Activated CD8-positive, alpha-beta memory T cell treated with anti-CD3 and anti-CD28 coated beads for 24 hours (primary cell): ENCODE measurements around the gene MAPKBP1.

ENCODE experiments used
- DNase-seq: peaks from one replicate; pipeline ENCODE4 v3.0.0-alpha.2; 2020

MAPKBP1 gene

GRCh38 chr15:41806291-41807181 lies 32.3 kb downstream of the MAPKBP1 start:
- DNase-seq = no peak

GRCh38 chr15:41809121-41809520 lies 34.8 kb downstream of the MAPKBP1 start:
- no peak for DNase-seq

- DNase-seq = no peak
Measured at GRCh38 chr15:41809526-41810220, 35.4 kb downstream of the MAPKBP1 start.

DNA sequence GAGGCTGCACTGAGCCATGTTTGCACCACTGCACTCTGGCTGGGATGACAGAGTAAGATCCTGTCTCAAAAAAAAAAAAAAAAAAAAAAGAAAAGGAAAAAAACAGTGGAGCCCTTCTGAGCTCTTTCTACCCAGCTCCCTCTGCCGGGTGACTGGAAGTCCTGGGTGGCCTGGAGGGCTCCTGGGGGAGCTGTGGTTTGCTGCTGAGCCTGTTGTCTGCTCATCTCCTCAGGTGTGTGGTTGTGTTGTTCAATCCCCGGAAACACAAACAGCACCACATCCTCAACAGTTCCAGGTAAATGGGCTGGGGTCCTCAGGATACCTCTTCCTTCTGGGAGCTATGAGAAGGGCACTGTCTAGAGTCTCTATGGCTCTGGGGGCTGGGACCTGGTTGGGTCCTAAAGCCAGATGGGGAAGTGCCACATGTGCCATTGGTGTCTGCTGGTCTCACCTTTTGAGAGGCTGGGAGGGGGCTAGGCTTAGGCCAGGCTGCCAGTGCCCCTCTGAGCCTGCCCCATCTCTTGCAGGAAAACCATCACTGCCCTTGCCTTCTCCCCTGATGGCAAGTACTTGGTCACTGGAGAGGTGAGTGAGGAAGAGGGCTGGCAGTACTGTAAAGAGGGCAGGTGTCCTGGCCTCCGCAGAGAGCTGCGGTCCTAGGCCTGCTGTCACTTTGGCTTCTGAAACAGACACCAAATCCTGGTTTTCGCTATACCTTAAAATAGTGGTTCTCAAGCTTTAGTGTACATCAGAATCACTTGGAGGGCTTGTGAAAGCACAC lies 36.6 kb downstream of the MAPKBP1 start:
- DNase-seq = no peak

- DNase-seq = peak; percentile 87
Measured at GRCh38 chr15:41811432-41812195, 37.3 kb downstream of the MAPKBP1 start.

DNA sequence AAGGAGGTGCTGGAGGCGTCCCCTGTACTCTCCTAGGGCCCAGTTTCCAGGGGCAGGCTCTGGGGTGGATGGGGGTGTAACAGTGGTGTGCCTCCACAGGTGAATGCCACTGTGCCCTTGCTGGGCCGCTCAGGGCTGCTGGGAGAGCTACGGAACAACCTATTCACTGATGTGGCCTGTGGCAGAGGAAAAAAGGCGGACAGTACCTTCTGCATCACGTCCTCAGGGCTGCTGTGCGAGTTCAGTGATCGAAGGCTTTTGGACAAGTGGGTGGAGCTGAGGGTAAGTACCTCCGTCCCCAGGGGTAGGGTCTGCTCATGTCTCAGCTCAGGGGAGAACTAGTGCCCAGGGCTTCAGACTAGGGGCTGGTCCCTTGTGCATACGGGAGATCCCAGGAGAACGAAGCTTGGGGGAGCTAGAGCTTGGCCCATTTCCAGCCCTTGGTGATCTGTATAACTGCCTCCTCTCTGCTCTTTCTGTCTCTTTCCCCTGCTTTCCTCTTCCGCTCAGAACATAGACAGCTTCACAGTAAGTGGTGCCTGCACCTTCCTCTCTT lies 38.6 kb downstream of the MAPKBP1 start:
- DNase-seq = no peak

- DNase-seq = no peak
Measured at GRCh38 chr15:41813426-41813825, 39.1 kb downstream of the MAPKBP1 start.

DNA sequence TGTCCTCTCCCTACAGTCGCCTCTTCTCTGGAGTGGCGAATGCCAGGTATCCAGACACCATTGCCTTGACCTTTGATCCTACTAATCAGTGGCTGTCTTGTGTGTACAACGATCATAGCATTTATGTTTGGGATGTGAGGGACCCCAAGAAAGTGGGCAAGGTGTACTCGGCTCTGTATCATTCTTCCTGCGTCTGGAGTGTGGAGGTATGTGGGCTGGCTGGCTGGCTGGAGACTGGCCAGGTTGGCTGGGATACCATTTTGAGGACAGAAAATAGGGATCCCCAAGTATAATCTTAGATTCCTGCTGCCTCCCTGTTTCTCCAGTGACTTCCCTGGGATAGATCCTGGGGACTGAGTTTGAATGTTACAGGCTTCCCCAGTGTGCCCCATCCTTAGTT lies 40.2 kb downstream of the MAPKBP1 start:
- DNase-seq = no peak

GRCh38 chr15:41816788-41817187 lies 42.5 kb downstream of the MAPKBP1 start:
- no peak for DNase-seq

- DNase-seq = no peak
Measured at GRCh38 chr15:41817327-41817726, 43.0 kb downstream of the MAPKBP1 start.

DNA sequence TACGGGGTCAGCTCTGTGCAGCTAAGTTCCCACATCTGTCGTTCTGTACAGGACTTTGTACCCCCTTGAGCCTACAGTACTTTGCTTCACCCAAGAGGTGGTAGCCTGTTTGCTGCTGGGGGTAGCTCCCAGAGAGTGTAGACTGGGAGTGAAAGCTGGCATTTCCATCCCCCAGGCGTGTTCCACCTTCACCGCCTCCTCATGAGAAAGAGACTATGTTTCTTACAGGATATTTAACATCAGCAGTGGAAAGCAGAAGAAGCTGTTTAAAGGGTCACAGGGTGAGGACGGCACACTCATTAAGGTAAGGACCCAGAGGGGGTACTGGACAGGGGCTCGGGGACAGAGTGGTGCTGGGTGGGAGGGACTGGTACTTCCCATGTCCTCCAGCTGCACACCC lies 43.5 kb downstream of the MAPKBP1 start:
- DNase-seq = no peak

DNA sequence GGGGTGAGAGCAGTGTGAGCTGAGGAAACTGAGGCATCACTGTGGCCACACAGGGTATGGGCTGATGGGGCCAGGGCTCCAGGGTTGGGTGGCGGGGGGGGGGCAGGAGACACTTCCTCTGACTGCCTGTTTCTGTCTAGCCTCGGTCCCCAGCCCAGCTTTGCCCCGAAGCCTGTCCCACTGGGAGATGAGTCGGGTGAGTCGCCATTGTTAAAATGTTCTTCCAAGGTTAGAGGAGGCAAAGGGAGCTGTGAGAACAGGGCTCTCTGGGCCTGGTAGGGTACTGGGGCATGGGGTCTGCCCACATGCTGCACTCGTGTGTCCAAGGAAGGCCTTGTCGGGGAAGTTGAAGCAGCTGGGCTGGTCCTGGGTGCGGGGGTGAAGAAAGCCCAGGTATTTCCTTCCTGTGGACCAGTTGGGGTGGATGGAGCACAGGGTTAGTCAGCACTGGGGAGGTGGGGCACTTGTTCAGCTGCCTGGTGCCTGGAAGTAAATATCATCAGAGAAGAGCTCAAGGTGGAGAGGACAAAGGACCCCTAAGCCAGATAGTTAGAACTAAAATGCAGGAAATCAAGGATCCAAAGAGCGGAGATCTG lies 45.3 kb downstream of the MAPKBP1 start:
- DNase-seq = no peak

GRCh38 chr15:41820791-41821423 lies 46.6 kb downstream of the MAPKBP1 start:
- DNase-seq = no peak

GRCh38 chr15:41821831-41822230 lies 47.5 kb downstream of the MAPKBP1 start:
- no peak for DNase-seq

GRCh38 chr15:41822471-41822870 lies 48.2 kb downstream of the MAPKBP1 start:
- DNase-seq = no peak

- no peak for DNase-seq
Measured at GRCh38 chr15:41822957-41823356, 48.7 kb downstream of the MAPKBP1 start.

DNA sequence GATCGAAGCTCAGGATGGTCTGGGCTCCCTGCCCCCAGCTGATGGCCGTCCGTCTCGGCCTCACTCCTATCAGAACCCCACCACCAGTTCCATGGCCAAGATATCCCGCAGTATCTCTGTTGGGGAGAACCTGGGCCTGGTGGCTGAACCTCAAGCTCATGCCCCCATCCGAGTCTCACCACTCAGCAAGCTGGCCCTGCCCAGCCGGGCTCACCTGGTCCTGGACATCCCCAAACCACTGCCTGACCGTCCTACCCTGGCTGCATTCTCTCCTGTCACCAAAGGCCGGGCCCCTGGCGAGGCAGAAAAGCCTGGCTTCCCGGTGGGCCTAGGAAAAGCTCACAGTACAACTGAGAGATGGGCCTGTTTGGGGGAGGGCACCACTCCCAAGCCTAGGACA lies 49.2 kb downstream of the MAPKBP1 start:
- no peak for DNase-seq

DNA sequence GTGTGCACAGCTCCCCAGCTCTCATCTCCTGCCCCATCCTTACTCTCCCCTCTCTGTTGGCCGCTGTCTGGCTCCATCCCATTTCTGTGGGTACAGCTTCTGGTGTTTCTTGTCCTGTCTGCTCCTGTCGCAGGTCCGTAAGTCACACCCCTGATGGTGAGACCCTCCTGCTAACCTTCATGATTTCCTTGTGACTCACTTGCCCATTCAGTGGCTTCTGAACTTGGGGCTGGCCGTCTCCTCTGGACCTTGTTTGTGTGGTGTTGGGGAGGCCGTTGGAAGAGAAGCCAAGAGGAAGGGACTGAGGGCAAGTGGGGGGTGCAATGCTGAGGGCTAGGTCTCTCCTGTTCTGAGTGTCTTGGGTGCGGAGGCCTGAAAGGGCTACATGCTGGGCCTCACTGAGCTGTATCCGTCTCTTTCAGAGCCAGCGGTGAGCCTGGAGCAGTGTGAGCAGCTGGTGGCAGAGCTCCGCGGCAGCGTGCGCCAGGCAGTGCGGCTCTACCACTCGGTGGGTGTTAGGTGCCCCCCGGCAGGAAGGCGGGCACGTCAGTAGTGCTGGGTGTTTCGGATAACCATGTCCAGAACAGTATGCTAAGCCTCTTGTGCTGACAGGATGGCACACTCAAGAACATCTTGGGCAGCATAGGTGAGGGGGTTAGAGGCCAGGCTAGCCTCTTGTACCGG lies 49.9 kb downstream of the MAPKBP1 start:
- DNase-seq = no peak

DNA sequence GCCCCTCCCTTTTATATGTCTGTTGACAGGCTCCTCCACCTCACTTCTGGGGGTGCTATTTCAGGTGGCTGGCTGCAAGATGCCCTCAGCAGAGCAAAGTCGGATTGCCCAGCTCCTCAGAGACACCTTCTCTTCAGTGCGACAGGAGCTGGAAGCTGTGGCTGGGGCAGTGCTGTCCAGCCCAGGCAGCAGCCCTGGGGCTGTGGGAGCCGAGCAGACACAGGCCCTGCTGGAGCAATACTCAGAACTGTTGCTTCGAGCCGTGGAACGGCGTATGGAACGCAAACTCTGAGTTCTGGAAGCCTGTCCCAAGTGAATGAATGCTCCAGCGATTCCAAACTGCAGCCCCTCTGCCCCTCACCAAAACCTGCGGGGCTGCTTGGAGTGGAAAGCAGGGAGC lies 50.9 kb downstream of the MAPKBP1 start:
- no peak for DNase-seq

DNA sequence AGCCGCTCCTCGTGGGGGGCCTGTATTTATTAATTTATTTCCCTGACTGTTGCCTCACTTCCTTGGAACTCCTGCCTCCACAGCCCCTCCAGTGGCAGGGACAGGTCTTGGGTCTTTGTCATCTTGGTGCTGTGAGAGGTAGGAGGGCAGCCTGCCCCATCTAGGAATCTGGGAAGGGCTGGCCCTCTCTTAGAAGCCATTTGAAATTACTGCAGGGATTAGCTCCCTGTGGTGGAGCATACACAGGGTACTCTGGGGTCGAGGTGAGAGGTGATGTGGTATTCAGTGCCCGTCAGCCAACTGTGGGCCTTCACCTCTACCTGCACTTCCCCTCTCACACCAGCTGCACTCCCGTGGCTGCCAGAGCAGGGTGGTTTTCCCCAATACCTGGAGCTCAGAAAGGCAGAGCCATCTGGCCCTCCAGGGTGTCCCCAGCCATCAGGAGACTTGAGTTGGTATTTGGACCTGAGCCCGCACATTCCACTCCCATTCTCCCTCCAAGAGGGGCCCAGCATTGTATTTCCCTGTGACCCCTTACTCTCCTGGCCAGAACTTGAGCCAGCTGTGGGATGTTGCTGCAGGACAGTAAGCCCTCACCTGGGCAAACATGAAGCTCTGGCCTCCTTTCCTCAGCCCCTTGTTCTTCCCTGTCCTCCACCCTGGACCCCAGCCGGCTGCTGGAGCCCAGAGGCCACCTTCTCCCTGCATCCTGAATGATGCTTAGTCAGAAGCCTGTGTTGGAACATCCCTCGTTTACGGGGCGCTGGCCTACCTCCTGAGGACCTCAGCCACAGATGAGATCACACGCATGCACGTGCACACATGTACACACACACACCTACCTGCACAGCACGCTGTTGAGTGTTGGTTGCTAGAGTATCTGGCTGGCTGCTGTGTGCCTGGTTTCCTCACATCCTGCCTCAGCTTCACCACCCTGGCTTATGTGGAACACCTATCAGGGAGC lies 51.6 kb downstream of the MAPKBP1 start:
- DNase-seq = no peak
